Adrenal gland (tissue), 5 donors: ENCODE data around the gene KCTD20.

Experiments used
- CTCF ChIP-seq, 6 experiments: fragments of 450-650 bp in 4 of 6; fragments of 200-600 bp in 2 of 6; sonication (generic) in 1 of 6; IDR thresholded peaks; 1 replicate in 5 of 6; 2 replicates in 1 of 6; pipeline versions ENCODE4 v1.5.1 to v1.8.0; 2016 to 2021; ENCODE audit warnings: antibody characterized with exemption in 6 of 6, mild to moderate bottlenecking in 2 of 6, moderate library complexity in 1 of 6
- POLR2A ChIP-seq, 2 donors: fragments of 450-650 bp; IDR thresholded peaks; one replicate each; pipeline ENCODE4 v1.6.1; 2017; ENCODE audit warnings: antibody characterized with exemption in 2 of 2, mild to moderate bottlenecking in 2 of 2, moderate library complexity in 1 of 2
- donor health status: DM: no; HTN: no; CAD: no.

- TF ChIP-seq CTCF (IDR thresholded peaks at IDR 0.05) (no peak), POLR2A (IDR thresholded peaks at IDR 0.05) (no peak)
These were observed 74.6 kb downstream of the KCTD20 start for GRCh38 chr6:36517408-36517807.
